Cardiac septum (tissue), 1 donor: Measurements from ENCODE around the gene COA1. TPM values are rescaled to one million over a fixed set of nuclear protein-coding genes. Genes with fewer than 3 reads are reported as not detected.
A peak's percentile ranks its signal among the peaks of the same experiment; 100 is the strongest.
"Not testable (repeated sequence)": the region's sequence is repeated elsewhere in the genome, so short reads cannot be mapped to it uniquely, and the experiment has no call there.

Experiments used
- DNase-seq: peaks from one replicate; pipeline ENCODE4 v3.0.0-alpha.2; 2020; ENCODE audit warnings: low spot score
- intact Hi-C: fragments of 100-400 bp; cut with DNase I; formaldehyde crosslinking; loops from one replicate; pipeline ENCODE4 v1.14.0; 2022
- long read RNA-seq: library from polyadenylated mRNA; unstranded; transcript quantifications from one replicate; pipeline ENCODE4 v2.0.0, GENCODE V29; 2021
- total RNA-seq: library from RNA; stranded (reverse); fragmentation: NEBNext Ultra II Directional; extraction: Animal tissue kit (Norgen Biotek cat#: 25700); gene quantifications from one replicate; pipeline ENCODE4 v1.2.1, GENCODE V29; 2021
- donor health status: DM: no; HTN: no; CAD: no.

The COA1 gene
- 62.4 TPM for total RNA-seq
- long read RNA-seq, transcript COA1-201 (6 exons, 927 nt), result major isoform, 11 of 30 reads
- long read RNA-seq, partial matches to known transcripts, result 9 of 30 reads
- long read RNA-seq, other reads (novel, unspliced or antisense), result 9 of 30 reads

- intact Hi-C loops, result loop anchor here (2.0 to 10.0 kb wide), 4 partner anchors 109 to 785 kb away; partner anchors contain the start of gene STK17A
- peak; percentile 93 for DNase-seq
Observed at GRCh38 chr7:43729214-43729923, at the start of gene COA1. Gene COA1, minus strand, starts transcription at chr7:43729523. Its CDS starts 80,909 bp downstream, at chr7:43648614.

GRCh38 chr7:43778293-43779044 is 49.1 kb upstream of the COA1 start:
- intact Hi-C loops, result not testable (repeated sequence)
- peak; percentile 22 for DNase-seq

- intact Hi-C loops, DNase-seq: not testable (repeated sequence)
Observed at GRCh38 chr7:43775255-43775654, 45.9 kb upstream of the COA1 start.

- DNase-seq, intact Hi-C loops: not testable (repeated sequence)
Observed at GRCh38 chr7:43773268-43773667, 43.9 kb upstream of the COA1 start.

GRCh38 chr7:43771573-43771972 is 42.2 kb upstream of the COA1 start:
- intact Hi-C loops, result no loop called here
- DNase-seq, result no peak

GRCh38 chr7:43771128-43771527 is 41.8 kb upstream of the COA1 start:
- intact Hi-C loops, result no loop called here

GRCh38 chr7:43769791-43770465 is 40.6 kb upstream of the COA1 start:
- DNase-seq, result no peak
- intact Hi-C loops, result no loop called here

More at GRCh38 chr7:43771128-43771527, 41.8 kb upstream of the COA1 start:
- DNase-seq, result no peak

- intact Hi-C loops, result no loop called here
- DNase-seq, result no peak
Observed at GRCh38 chr7:43769281-43769680, 40.0 kb upstream of the COA1 start.

GRCh38 chr7:43768887-43769272 is 39.6 kb upstream of the COA1 start:
- no peak for DNase-seq
- intact Hi-C loops, result no loop called here

GRCh38 chr7:43768201-43768886 is 39.0 kb upstream of the COA1 start:
- no peak for DNase-seq
- intact Hi-C loops, result no loop called here

- no peak for DNase-seq
- intact Hi-C loops, result no loop called here
Observed at GRCh38 chr7:43767311-43767710, 38.0 kb upstream of the COA1 start.

GRCh38 chr7:43766564-43766963 is 37.2 kb upstream of the COA1 start:
- intact Hi-C loops, result no loop called here
- no peak for DNase-seq

GRCh38 chr7:43764807-43765491 is 35.6 kb upstream of the COA1 start:
- intact Hi-C loops, result no loop called here
- DNase-seq, result no peak

GRCh38 chr7:43764039-43764761 is 34.9 kb upstream of the COA1 start:
- intact Hi-C loops, result no loop called here
- DNase-seq, result no peak

GRCh38 chr7:43763183-43763582 is 33.9 kb upstream of the COA1 start:
- intact Hi-C loops, result no loop called here
- no peak for DNase-seq

GRCh38 chr7:43761938-43762692 is 32.8 kb upstream of the COA1 start:
- intact Hi-C loops, result no loop called here
- DNase-seq, result no peak

GRCh38 chr7:43761382-43761781 is 32.1 kb upstream of the COA1 start:
- intact Hi-C loops, result no loop called here
- no peak for DNase-seq

GRCh38 chr7:43760861-43761260 is 31.5 kb upstream of the COA1 start:
- intact Hi-C loops, result no loop called here
- no peak for DNase-seq
